ENCODE data around the gene MAPK7. TPM values are rescaled to one million over a fixed set of nuclear protein-coding genes. Genes with fewer than 3 reads are reported as not detected.

Gene MAPK7
- total RNA-seq, 4 donors from 2014 or later, result 11.4 to 24.3 (median 17.1) TPM

DNA sequence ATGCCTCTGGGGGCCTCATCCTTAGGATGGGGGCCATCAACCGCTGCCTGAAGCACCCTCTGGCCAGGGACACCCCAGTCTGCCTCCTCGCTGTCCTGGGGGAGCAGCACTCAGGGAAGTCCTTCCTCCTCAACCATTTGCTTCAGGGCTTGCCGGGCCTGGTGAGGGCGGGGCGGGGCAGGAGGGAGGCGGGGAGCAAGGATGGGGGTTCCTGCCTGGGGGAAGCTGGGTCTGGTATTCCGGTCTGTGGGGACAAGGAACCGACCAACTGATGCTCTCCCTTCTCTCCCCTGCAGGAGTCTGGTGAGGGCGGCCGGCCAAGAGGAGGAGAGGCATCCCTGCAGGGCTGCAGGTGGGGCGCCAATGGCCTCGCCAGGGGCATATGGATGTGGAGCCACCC, 34.7 kb downstream of the MAPK7 start:
- TF ChIP-seq CTCF (IDR thresholded peaks at IDR 0.05; ENCODE audit: low read depth), result no peak

- TF ChIP-seq CTCF (IDR thresholded peaks at IDR 0.05; ENCODE audit: low read depth), result no peak
These were observed 35.5 kb downstream of the MAPK7 start for GRCh38 chr17:19413761-19414160.

GRCh38 chr17:19414396-19415280, 36.3 kb downstream of the MAPK7 start:
- no peak for TF ChIP-seq CTCF (IDR thresholded peaks at IDR 0.05; ENCODE audit: low read depth)

- TF ChIP-seq CTCF (IDR thresholded peaks at IDR 0.05; ENCODE audit: low read depth), result no peak
These were observed 37.0 kb downstream of the MAPK7 start for GRCh38 chr17:19415311-19415710.

DNA sequence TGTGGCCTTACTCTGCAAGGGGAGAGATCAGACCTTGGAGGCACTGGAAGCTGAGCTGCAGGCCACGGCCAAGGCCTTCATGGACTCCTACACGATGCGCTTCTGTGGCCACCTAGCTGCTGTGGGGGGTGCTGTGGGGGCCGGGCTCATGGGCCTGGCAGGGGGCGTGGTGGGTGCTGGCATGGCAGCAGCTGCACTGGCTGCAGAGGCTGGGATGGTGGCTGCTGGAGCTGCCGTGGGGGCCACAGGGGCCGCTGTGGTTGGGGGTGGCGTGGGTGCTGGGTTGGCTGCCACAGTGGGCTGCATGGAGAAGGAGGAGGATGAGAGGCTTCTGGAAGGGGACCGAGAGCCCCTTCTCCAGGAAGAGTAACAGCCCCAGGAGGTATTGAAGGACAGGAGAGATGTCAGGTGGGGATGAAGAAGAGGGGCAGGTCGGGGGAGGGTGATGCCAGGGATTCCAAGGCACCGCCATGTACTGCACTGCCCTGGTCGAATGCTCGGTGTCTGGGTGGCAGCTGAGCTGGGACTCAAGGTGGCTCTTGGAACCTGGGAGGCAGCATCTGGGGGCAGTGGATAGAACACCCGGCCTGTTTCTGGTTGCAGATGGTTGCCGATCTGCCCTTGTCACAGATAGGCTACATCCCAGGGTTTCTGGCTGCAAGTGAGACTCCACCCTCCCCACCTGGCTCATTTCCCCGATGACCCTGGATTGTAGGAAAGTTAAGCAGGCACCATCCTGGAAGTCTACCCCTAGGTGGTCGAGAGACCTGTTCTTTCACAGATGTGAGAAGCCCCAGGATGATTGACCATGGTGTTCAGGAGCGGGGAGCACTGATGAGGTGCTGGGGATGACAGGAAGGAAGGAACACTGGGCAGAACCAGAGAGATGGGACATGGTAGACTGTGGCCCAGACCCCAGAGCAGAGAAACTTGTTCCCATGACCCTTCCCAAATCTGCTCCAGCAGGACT, 37.8 kb downstream of the MAPK7 start:
- no peak for TF ChIP-seq CTCF (IDR thresholded peaks at IDR 0.05; ENCODE audit: low read depth)

- TF ChIP-seq CTCF (IDR thresholded peaks at IDR 0.05; ENCODE audit: low read depth), result no peak
These were observed 39.3 kb downstream of the MAPK7 start for GRCh38 chr17:19417611-19418010.

Data from subcutaneous adipose tissue (tissue), 4 donors.